ENCODE measurements around the gene GMCL2.

The GMCL2 gene

GRCh38 chr5:178176791-178177190 lies 10.4 kb downstream of the GMCL2 start:
- no peak for DNase-seq

GRCh38 chr5:178174456-178174855 lies 12.7 kb downstream of the GMCL2 start:
- no peak for DNase-seq

- DNase-seq: no peak
Measured at GRCh38 chr5:178170455-178170854, 16.7 kb downstream of the GMCL2 start.

- DNase-seq: no peak
Measured at GRCh38 chr5:178165581-178165980, 21.6 kb downstream of the GMCL2 start.

- peak; percentile 70 for DNase-seq
Measured at GRCh38 chr5:178163772-178164735, 23.1 kb downstream of the GMCL2 start.

- no peak for DNase-seq
Measured at GRCh38 chr5:178162481-178162880, 24.7 kb downstream of the GMCL2 start.

- no peak for DNase-seq
Measured at GRCh38 chr5:178160176-178160575, 27.0 kb downstream of the GMCL2 start.

- DNase-seq: no peak
Measured at GRCh38 chr5:178155065-178155464, 32.1 kb downstream of the GMCL2 start.

- peak; percentile 91 for DNase-seq
Measured at GRCh38 chr5:178153530-178154340, 33.4 kb downstream of the GMCL2 start, which contains the start of gene NHP2. Gene NHP2, minus strand, starts transcription at chr5:178153885. Its CDS starts 68 bp downstream, at chr5:178153817.

- no peak for DNase-seq
Measured at GRCh38 chr5:178152491-178153444, 34.4 kb downstream of the GMCL2 start.

- DNase-seq: no peak
Measured at GRCh38 chr5:178150977-178151734, 36.0 kb downstream of the GMCL2 start.

- DNase-seq: no peak
Measured at GRCh38 chr5:178149199-178149932, 37.8 kb downstream of the GMCL2 start.

- no peak for DNase-seq
Measured at GRCh38 chr5:178147406-178147805, 39.8 kb downstream of the GMCL2 start.

GRCh38 chr5:178145965-178146820 lies 41.0 kb downstream of the GMCL2 start:
- DNase-seq: peak; percentile 10

- DNase-seq: peak; percentile 80
Measured at GRCh38 chr5:178143901-178144300, 43.3 kb downstream of the GMCL2 start.

- no peak for DNase-seq
Measured at GRCh38 chr5:178143246-178143645, 43.9 kb downstream of the GMCL2 start.

- no peak for DNase-seq
Measured at GRCh38 chr5:178142642-178143041, 44.5 kb downstream of the GMCL2 start.

GRCh38 chr5:178141550-178141949 lies 45.6 kb downstream of the GMCL2 start:
- DNase-seq: no peak

GRCh38 chr5:178137991-178138390 lies 49.2 kb downstream of the GMCL2 start:
- no peak for DNase-seq

GRCh38 chr5:178136990-178137389 lies 50.2 kb downstream of the GMCL2 start:
- DNase-seq: no peak

All from NCI-H1694 (cell line).